HL-60 (cell line): ENCODE measurements around the gene DYNLL1.

ENCODE experiments used
- GABPA ChIP-seq: IDR thresholded peaks from 2 replicates; pipeline ENCODE4 v1.6.1; 2012; ENCODE audit warnings: low read depth
- POLR2AphosphoS5 ChIP-seq: IDR thresholded peaks from 2 replicates; pipeline ENCODE4 v1.6.1; 2012; ENCODE audit warnings: low read depth
- TF ChIP-seq, protein P1 (sequence below): IDR thresholded peaks from one replicate; pipeline ENCODE4 v1.5.1; 2011; ENCODE audit warnings: low read length, control low read depth, inconsistent platforms; ENCODE audit not compliant: insufficient read depth
- TF ChIP-seq, protein P2 (sequence below): IDR thresholded peaks from 2 replicates; pipeline ENCODE4 v1.6.1; 2012; ENCODE audit warnings: low read depth; ENCODE audit not compliant: insufficient replicate concordance

- TF ChIP-seq, protein P1, sequence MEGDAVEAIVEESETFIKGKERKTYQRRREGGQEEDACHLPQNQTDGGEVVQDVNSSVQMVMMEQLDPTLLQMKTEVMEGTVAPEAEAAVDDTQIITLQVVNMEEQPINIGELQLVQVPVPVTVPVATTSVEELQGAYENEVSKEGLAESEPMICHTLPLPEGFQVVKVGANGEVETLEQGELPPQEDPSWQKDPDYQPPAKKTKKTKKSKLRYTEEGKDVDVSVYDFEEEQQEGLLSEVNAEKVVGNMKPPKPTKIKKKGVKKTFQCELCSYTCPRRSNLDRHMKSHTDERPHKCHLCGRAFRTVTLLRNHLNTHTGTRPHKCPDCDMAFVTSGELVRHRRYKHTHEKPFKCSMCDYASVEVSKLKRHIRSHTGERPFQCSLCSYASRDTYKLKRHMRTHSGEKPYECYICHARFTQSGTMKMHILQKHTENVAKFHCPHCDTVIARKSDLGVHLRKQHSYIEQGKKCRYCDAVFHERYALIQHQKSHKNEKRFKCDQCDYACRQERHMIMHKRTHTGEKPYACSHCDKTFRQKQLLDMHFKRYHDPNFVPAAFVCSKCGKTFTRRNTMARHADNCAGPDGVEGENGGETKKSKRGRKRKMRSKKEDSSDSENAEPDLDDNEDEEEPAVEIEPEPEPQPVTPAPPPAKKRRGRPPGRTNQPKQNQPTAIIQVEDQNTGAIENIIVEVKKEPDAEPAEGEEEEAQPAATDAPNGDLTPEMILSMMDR = no peak
- TF ChIP-seq POLR2AphosphoS5 (no peak), GABPA (no peak)
- TF ChIP-seq, protein P2, sequence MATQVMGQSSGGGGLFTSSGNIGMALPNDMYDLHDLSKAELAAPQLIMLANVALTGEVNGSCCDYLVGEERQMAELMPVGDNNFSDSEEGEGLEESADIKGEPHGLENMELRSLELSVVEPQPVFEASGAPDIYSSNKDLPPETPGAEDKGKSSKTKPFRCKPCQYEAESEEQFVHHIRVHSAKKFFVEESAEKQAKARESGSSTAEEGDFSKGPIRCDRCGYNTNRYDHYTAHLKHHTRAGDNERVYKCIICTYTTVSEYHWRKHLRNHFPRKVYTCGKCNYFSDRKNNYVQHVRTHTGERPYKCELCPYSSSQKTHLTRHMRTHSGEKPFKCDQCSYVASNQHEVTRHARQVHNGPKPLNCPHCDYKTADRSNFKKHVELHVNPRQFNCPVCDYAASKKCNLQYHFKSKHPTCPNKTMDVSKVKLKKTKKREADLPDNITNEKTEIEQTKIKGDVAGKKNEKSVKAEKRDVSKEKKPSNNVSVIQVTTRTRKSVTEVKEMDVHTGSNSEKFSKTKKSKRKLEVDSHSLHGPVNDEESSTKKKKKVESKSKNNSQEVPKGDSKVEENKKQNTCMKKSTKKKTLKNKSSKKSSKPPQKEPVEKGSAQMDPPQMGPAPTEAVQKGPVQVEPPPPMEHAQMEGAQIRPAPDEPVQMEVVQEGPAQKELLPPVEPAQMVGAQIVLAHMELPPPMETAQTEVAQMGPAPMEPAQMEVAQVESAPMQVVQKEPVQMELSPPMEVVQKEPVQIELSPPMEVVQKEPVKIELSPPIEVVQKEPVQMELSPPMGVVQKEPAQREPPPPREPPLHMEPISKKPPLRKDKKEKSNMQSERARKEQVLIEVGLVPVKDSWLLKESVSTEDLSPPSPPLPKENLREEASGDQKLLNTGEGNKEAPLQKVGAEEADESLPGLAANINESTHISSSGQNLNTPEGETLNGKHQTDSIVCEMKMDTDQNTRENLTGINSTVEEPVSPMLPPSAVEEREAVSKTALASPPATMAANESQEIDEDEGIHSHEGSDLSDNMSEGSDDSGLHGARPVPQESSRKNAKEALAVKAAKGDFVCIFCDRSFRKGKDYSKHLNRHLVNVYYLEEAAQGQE = no peak
Observed at GRCh38 chr12:120480211-120480610, 15.7 kb upstream of the DYNLL1 start.
